SK-N-SH treated with all-trans-retinoic acid at 6 μM for 48 hours (cell line): Measurements from ENCODE around the gene OSER1.

Experiments
- ATAC-seq: fragments of 200-7000 bp; cut with Tn5 transposase; 3 replicates; pipeline ENCODE4 v1.9.1; 2020; ENCODE audit warnings: mild to moderate bottlenecking, moderate library complexity
- ARNTL ChIP-seq: fragments of 450-650 bp; formaldehyde crosslinking; IDR thresholded peaks from 2 replicates; pipeline ENCODE4 v1.5.0; 2020; ENCODE audit warnings: low read depth, mild to moderate bottlenecking, moderate library complexity, borderline replicate concordance
- BACH2 ChIP-seq: fragments of 250-450 bp; sonication (Bioruptor Pico); IDR thresholded peaks from 2 replicates; pipeline ENCODE4 v1.9.0; 2021; ENCODE audit warnings: mild to moderate bottlenecking, borderline replicate concordance
- CSDC2 ChIP-seq: fragments of 250-450 bp; sonication (Bioruptor Pico); IDR thresholded peaks from 2 replicates; pipeline ENCODE4 v1.5.0; 2020; ENCODE audit warnings: mild to moderate bottlenecking, moderate library complexity
- CSRNP3 ChIP-seq: fragments of 250-450 bp; sonication (Bioruptor Pico); IDR thresholded peaks from 2 replicates; pipeline ENCODE4 v1.5.1; 2021; ENCODE audit warnings: mild to moderate bottlenecking, moderate library complexity
- ESRRG ChIP-seq: fragments of 250-450 bp; sonication (Bioruptor Pico); IDR thresholded peaks from 2 replicates; pipeline ENCODE4 v1.6.1; 2021; ENCODE audit warnings: mild to moderate bottlenecking
- GLIS3 ChIP-seq: fragments of 250-450 bp; sonication (Bioruptor Pico); IDR thresholded peaks from 2 replicates; pipeline ENCODE4 v1.5.0; 2020; ENCODE audit warnings: mild to moderate bottlenecking, moderate library complexity
- ISL1 ChIP-seq: fragments of 250-450 bp; sonication (Bioruptor Pico); IDR thresholded peaks from 2 replicates; pipeline ENCODE4 v2.1.2; 2022; ENCODE audit warnings: mild to moderate bottlenecking, moderate library complexity
- OSR1 ChIP-seq: fragments of 250-450 bp; sonication (Bioruptor Pico); IDR thresholded peaks from 2 replicates; pipeline ENCODE4 v1.8.0; 2022; ENCODE audit warnings: moderate library complexity, mild to moderate bottlenecking, inconsistent platforms
- RARB ChIP-seq: fragments of 250-450 bp; sonication (Bioruptor Pico); IDR thresholded peaks from 2 replicates; pipeline ENCODE4 v1.8.0; 2021; ENCODE audit warnings: mild to moderate bottlenecking, moderate library complexity
- SNAI2 ChIP-seq: fragments of 250-450 bp; sonication (Bioruptor Pico); IDR thresholded peaks from 2 replicates; pipeline ENCODE4 v1.5.0; 2020; ENCODE audit warnings: mild to moderate bottlenecking, moderate library complexity
- TCF4 ChIP-seq: fragments of 250-450 bp; sonication (Bioruptor Pico); IDR thresholded peaks from 2 replicates; pipeline ENCODE4 v1.8.0; 2021; ENCODE audit warnings: mild to moderate bottlenecking, moderate library complexity, borderline replicate concordance
- TOX ChIP-seq: fragments of 250-450 bp; sonication (Bioruptor Pico); IDR thresholded peaks from 2 replicates; pipeline ENCODE4 v1.8.0; 2021; ENCODE audit warnings: mild to moderate bottlenecking, moderate library complexity, borderline replicate concordance
- TSHZ2 ChIP-seq: fragments of 250-450 bp; sonication (Bioruptor Pico); IDR thresholded peaks from 2 replicates; pipeline ENCODE4 v1.5.0; 2020; ENCODE audit warnings: mild to moderate bottlenecking, moderate library complexity
- ZC3H10 ChIP-seq: fragments of 250-450 bp; sonication (Bioruptor Pico); IDR thresholded peaks from 2 replicates; pipeline ENCODE4 v1.5.1; 2021; ENCODE audit warnings: mild to moderate bottlenecking, moderate library complexity
- ZFP3 ChIP-seq: fragments of 250-450 bp; sonication (Bioruptor Pico); IDR thresholded peaks from 2 replicates; pipeline ENCODE4 v1.5.0; 2020; ENCODE audit warnings: mild to moderate bottlenecking, moderate library complexity
- ZFP30 ChIP-seq: fragments of 450-650 bp; formaldehyde crosslinking; IDR thresholded peaks from 2 replicates; pipeline ENCODE4 v1.5.0; 2022; ENCODE audit warnings: mild to moderate bottlenecking, moderate library complexity
- ZNF565 ChIP-seq: fragments of 450-650 bp; formaldehyde crosslinking; conservative IDR thresholded peaks from 2 replicates; pipeline ENCODE4 v1.5.0; 2020; ENCODE audit warnings: low read depth, mild to moderate bottlenecking, moderate library complexity
- ZNF70 ChIP-seq: fragments of 450-650 bp; formaldehyde crosslinking; IDR thresholded peaks from 2 replicates; pipeline ENCODE4 v1.5.0; 2020; ENCODE audit warnings: mild to moderate bottlenecking, moderate library complexity
- ZNF8 ChIP-seq: fragments of 450-650 bp; formaldehyde crosslinking; IDR thresholded peaks from 2 replicates; pipeline ENCODE4 v1.5.0; 2020; ENCODE audit warnings: mild to moderate bottlenecking, moderate library complexity
- TF ChIP-seq, protein P1 (sequence below): fragments of 250-450 bp; sonication (Bioruptor Pico); IDR thresholded peaks from 2 replicates; pipeline ENCODE4 v1.8.0; 2021; ENCODE audit warnings: low read depth, mild to moderate bottlenecking, moderate library complexity, borderline replicate concordance
- TF ChIP-seq, protein P2 (sequence below): fragments of 250-450 bp; sonication (Bioruptor Pico); IDR thresholded peaks from 2 replicates; pipeline ENCODE4 v1.5.1; 2020; ENCODE audit warnings: low read depth, mild to moderate bottlenecking, moderate library complexity
- TF ChIP-seq, protein P3 (sequence below): fragments of 250-450 bp; sonication (Bioruptor Pico); IDR thresholded peaks from 2 replicates; pipeline ENCODE4 v1.8.0; 2020; ENCODE audit warnings: mild to moderate bottlenecking, moderate library complexity, borderline replicate concordance

Gene OSER1

GRCh38 chr20:44170816-44171410 is 39.7 kb downstream of the OSER1 start:
- no peak for ATAC-seq
- TF ChIP-seq CSDC2 (CRISPR knock-in tag) (no peak), RARB (CRISPR knock-in tag) (no peak), TSHZ2 (CRISPR knock-in tag) (no peak), TOX (CRISPR knock-in tag) (no peak), OSR1 (no peak), ZFP30 (CRISPR knock-in tag) (no peak), ZNF70 (CRISPR knock-in tag) (no peak)
- TF ChIP-seq, protein P1, sequence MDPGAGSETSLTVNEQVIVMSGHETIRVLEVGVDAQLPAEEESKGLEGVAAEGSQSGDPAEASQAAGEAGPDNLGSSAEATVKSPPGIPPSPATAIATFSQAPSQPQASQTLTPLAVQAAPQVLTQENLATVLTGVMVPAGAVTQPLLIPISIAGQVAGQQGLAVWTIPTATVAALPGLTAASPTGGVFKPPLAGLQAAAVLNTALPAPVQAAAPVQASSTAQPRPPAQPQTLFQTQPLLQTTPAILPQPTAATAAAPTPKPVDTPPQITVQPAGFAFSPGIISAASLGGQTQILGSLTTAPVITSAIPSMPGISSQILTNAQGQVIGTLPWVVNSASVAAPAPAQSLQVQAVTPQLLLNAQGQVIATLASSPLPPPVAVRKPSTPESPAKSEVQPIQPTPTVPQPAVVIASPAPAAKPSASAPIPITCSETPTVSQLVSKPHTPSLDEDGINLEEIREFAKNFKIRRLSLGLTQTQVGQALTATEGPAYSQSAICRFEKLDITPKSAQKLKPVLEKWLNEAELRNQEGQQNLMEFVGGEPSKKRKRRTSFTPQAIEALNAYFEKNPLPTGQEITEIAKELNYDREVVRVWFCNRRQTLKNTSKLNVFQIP (CRISPR knock-in tag): no peak
- TF ChIP-seq, protein P2, sequence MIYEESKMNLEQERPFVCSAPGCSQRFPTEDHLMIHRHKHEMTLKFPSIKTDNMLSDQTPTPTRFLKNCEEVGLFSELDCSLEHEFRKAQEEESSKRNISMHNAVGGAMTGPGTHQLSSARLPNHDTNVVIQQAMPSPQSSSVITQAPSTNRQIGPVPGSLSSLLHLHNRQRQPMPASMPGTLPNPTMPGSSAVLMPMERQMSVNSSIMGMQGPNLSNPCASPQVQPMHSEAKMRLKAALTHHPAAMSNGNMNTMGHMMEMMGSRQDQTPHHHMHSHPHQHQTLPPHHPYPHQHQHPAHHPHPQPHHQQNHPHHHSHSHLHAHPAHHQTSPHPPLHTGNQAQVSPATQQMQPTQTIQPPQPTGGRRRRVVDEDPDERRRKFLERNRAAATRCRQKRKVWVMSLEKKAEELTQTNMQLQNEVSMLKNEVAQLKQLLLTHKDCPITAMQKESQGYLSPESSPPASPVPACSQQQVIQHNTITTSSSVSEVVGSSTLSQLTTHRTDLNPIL: no peak
- TF ChIP-seq, protein P3, sequence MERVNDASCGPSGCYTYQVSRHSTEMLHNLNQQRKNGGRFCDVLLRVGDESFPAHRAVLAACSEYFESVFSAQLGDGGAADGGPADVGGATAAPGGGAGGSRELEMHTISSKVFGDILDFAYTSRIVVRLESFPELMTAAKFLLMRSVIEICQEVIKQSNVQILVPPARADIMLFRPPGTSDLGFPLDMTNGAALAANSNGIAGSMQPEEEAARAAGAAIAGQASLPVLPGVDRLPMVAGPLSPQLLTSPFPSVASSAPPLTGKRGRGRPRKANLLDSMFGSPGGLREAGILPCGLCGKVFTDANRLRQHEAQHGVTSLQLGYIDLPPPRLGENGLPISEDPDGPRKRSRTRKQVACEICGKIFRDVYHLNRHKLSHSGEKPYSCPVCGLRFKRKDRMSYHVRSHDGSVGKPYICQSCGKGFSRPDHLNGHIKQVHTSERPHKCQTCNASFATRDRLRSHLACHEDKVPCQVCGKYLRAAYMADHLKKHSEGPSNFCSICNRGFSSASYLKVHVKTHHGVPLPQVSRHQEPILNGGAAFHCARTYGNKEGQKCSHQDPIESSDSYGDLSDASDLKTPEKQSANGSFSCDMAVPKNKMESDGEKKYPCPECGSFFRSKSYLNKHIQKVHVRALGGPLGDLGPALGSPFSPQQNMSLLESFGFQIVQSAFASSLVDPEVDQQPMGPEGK (CRISPR knock-in tag): no peak
- TF ChIP-seq, all 23 proteins: peak for 0

DNA sequence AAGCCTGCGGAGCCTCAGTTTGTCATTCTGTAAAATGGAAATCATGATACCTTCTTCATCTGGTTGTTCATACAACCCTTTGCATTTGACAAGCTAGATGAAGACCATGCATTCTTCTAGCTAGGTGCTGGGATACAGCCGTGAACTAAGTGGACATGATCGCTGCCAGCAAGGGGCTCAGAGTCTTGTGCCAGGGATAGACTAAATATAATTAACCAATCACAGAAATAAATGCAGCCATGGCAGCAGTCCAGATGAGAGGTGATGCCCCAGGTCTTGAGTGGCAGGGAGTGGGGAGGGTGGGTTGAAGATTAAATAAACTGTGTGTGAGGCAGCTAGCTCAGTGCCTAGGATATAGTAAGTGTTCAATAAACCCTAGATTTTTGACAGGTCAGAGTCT is 42.8 kb downstream of the OSER1 start:
- no peak for ATAC-seq
- TF ChIP-seq, protein P1 (CRISPR knock-in tag): no peak
- no peak for TF ChIP-seq ARNTL (CRISPR knock-in tag)
- no peak for TF ChIP-seq ZNF70 (CRISPR knock-in tag)
- TF ChIP-seq SNAI2 (CRISPR knock-in tag): no peak
- no peak for TF ChIP-seq ZNF8 (CRISPR knock-in tag)
- TF ChIP-seq RARB (CRISPR knock-in tag): no peak
- no peak for TF ChIP-seq BACH2 (CRISPR knock-in tag)
- TF ChIP-seq, all 23 proteins: peak for 0

DNA sequence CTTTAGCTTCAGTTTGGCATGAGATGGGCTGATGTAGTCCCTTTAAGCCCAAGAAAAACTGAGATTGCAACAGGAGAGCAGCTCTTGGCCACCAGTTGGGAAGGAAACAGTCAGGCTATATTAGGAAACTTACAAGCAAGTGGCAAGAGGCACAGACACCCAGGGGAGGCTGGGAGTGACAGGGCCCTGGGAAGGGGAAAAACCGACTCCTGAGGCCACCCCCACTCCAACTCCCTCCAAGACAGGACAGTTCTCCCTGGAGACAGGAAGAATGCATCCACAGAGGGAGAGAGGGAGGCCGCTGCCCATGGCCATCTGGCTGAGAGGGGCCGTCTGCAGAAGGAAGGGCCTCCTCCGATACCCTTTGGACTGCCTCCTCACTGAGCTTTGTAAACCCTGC is 44.1 kb downstream of the OSER1 start:
- ATAC-seq: peak; percentile 82
- TF ChIP-seq GLIS3 (no peak), ESRRG (no peak), TOX (CRISPR knock-in tag) (no peak), RARB (CRISPR knock-in tag) (no peak), ZFP3 (CRISPR knock-in tag) (no peak), ISL1 (CRISPR knock-in tag) (no peak), ZNF70 (CRISPR knock-in tag) (no peak), ZC3H10 (CRISPR knock-in tag) (no peak), CSRNP3 (CRISPR knock-in tag) (no peak), ZNF565 (CRISPR knock-in tag) (no peak), TCF4 (CRISPR knock-in tag) (no peak), BACH2 (CRISPR knock-in tag) (no peak), SNAI2 (CRISPR knock-in tag) (no peak)
- TF ChIP-seq, protein P2: no peak
- TF ChIP-seq, protein P1 (CRISPR knock-in tag): no peak
